Neutrophil (primary cell): Measurements from ENCODE around the gene MRC2.

Experiments
- H3K27ac ChIP-seq: fragments of 200-600 bp; sonication (generic); 2 replicates; pipeline ENCODE4 v1.5.1; 2016; ENCODE audit warnings: mild to moderate bottlenecking, moderate library complexity
- H3K27me3 ChIP-seq: fragments of 200-600 bp; sonication (generic); 2 replicates; pipeline ENCODE4 v1.6.0; 2016; ENCODE audit warnings: mild to moderate bottlenecking
- H3K36me3 ChIP-seq: fragments of 200-600 bp; sonication (generic); 2 replicates; pipeline ENCODE4 v1.5.1; 2017
- H3K4me1 ChIP-seq, 2 experiments: fragments of 200-600 bp in 1 of 2; sonication (generic) in 1 of 2; 1 replicate in 1 of 2; 2 replicates in 1 of 2; pipeline versions ENCODE4 v1.5.1 to v1.6.1; 2013 to 2016; ENCODE audit warnings: low read depth in 1 of 2, low read length in 1 of 2, mild to moderate bottlenecking in 1 of 2, moderate library complexity in 1 of 2; ENCODE audit not compliant: control insufficient read depth in 1 of 2, insufficient read depth in 1 of 2
- H3K4me3 ChIP-seq, 2 experiments: fragments of 200-600 bp in 1 of 2; sonication (generic) in 1 of 2; 1 replicate in 1 of 2; 2 replicates in 1 of 2; pipeline ENCODE4 v1.5.1; 2013 to 2016; ENCODE audit warnings: low read depth in 1 of 2, low read length in 1 of 2, mild to moderate bottlenecking in 1 of 2, moderate library complexity in 1 of 2
- H3K9me3 ChIP-seq: fragments of 200-600 bp; sonication (generic); 2 replicates; pipeline ENCODE4 v1.5.1; 2016
- TF ChIP-seq, protein P1 (sequence below): fragments of 200-600 bp; sonication (generic); IDR thresholded peaks from 2 replicates; pipeline ENCODE4 v1.5.1; 2016; ENCODE audit warnings: antibody characterized with exemption

Gene MRC2

DNA sequence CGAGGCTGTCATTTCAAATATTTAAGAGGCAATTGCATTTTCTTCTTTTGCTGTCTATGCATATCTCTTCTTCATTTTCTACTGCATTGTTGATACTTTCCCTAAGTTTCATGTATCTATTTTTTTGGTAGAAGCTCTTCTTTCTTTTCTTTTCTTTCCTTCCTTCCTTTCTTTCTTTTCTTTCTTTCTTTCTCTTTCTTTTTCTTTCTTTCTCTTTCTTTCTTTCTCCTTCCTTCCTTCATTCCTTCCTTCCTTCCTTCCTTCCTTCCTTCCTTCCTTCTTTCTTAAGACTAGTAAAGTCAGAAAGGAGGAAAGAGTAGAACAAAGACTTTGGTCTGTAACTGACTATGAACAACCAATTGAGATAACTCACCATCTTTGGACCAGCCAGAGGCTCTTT, 33.9 kb downstream of the MRC2 start:
- TF ChIP-seq, protein P1, sequence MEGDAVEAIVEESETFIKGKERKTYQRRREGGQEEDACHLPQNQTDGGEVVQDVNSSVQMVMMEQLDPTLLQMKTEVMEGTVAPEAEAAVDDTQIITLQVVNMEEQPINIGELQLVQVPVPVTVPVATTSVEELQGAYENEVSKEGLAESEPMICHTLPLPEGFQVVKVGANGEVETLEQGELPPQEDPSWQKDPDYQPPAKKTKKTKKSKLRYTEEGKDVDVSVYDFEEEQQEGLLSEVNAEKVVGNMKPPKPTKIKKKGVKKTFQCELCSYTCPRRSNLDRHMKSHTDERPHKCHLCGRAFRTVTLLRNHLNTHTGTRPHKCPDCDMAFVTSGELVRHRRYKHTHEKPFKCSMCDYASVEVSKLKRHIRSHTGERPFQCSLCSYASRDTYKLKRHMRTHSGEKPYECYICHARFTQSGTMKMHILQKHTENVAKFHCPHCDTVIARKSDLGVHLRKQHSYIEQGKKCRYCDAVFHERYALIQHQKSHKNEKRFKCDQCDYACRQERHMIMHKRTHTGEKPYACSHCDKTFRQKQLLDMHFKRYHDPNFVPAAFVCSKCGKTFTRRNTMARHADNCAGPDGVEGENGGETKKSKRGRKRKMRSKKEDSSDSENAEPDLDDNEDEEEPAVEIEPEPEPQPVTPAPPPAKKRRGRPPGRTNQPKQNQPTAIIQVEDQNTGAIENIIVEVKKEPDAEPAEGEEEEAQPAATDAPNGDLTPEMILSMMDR, result no peak
- Histone ChIP-seq H3K36me3 (no peaks in the 10 kb centered on the region), H3K4me3 (no peak overlapping the region), H3K9me3 (no peaks in the 10 kb centered on the region), H3K27me3 (no peaks in the 10 kb centered on the region), H3K27ac (no peak overlapping the region), H3K4me1 (no peaks in the 10 kb centered on the region)

DNA sequence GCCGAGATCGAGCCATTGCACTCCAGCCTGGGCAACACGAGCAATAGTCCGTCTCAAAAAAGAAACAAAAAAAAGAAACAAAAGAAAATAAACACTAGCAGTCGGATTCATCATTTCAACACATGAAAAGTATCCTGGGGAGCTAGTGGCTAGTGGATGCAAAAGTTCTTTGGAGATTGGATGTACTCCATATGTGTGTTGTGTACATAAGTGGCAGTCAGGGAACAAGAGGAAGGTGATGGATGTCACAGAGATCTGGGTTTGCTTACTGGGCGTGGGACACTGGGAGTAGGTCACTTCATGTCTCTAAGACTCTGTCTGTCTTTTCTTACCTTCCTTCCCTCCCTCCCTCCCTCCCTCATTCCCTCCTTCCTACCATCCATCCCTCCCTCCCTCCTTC, 35.4 kb downstream of the MRC2 start:
- TF ChIP-seq, protein P1, result no peak

DNA sequence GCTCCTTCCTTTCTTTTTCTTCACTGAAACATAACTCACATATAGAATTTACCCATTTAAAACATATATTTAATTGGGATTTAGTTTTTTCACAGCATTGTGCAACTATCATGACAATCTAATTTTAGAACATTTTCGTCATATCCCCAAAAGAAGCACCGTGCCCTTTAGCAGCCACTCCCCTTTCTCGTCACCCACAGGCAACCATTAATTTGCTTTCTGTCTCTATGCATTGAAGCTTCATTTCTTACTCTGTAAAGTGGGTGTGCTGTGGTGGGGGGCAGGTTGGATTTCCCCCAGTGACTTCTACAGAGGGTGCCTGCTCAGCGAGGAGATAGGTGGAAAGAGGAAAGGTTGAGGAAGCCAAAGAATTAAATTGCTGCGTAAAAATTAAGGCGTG, 35.8 kb downstream of the MRC2 start:
- Histone ChIP-seq H3K36me3 (no peaks in the 10 kb centered on the region), H3K27ac (no peak overlapping the region), H3K9me3 (no peaks in the 10 kb centered on the region), H3K4me1 (no peaks in the 10 kb centered on the region), H3K27me3 (no peaks in the 10 kb centered on the region), H3K4me3 (no peak overlapping the region)
- TF ChIP-seq, protein P1, result no peak

More for the DNA sequence above, 35.4 kb downstream of the MRC2 start:
- Histone ChIP-seq H3K36me3 (no peaks in the 10 kb centered on the region), H3K4me3 (no peak overlapping the region), H3K9me3 (no peaks in the 10 kb centered on the region), H3K4me1 (no peaks in the 10 kb centered on the region), H3K27ac (no peak overlapping the region), H3K27me3 (no peaks in the 10 kb centered on the region)

DNA sequence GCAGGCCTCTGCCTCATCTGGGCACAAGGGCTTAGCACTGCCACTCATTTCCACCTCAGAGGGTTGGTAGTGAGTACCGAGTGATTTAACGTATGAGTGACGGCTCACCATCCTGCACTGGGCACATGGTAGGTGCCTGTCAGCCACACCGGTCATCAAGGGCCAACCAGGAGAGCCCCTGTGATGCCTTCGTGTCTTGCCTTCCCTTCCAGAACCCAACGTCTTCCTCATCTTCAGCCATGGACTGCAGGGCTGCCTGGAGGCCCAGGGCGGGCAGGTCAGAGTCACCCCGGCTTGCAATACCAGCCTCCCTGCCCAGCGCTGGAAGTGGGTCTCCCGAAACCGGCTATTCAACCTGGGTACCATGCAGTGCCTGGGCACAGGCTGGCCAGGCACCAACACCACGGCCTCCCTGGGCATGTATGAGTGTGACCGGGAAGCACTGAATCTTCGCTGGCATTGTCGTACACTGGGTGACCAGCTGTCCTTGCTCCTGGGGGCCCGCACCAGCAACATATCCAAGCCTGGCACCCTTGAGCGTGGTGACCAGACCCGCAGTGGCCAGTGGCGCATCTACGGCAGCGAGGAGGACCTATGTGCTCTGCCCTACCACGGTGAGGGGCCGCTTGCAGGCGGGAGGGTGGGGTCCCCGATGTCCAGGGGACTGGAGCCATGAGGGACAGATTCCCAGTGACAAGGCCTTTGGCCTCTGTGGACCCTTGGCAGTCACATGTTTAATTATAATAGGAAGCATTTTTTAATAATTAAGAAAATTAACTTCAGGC, 37.1 kb downstream of the MRC2 start:
- H3K9me3 ChIP-seq, result no peaks in the 10 kb centered on the region
- no peaks in the 10 kb centered on the region for H3K36me3 ChIP-seq
- no peaks in the 10 kb centered on the region for H3K27me3 ChIP-seq
- TF ChIP-seq, protein P1, result no peak
- no peak overlapping the region for H3K4me3 ChIP-seq
- no peak overlapping the region for H3K27ac ChIP-seq
- H3K4me1 ChIP-seq, result no peaks in the 10 kb centered on the region

DNA sequence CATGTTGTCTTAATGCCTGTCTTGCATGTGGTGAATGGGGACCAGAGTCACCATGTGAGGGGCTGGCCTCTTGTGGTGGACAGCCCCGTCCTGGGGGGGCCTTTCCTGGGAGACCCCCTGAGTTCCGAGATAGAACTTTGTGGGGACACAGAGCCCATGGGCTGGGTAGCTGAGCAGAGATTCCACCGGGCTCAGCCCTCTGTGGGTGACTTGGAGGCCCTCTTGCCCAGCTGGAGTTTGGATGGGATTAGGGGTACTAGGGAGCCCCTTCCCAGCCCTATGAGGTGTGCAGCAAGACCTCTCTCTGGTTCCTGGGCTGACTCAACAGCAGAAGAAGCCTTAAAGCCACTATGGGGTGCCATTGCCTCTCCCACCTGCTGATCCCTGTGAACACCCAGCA, 38.1 kb downstream of the MRC2 start:
- Histone ChIP-seq H3K27ac (no peak overlapping the region), H3K9me3 (no peaks in the 10 kb centered on the region), H3K4me3 (no peak overlapping the region), H3K36me3 (no peaks in the 10 kb centered on the region), H3K27me3 (no peaks in the 10 kb centered on the region), H3K4me1 (no peaks in the 10 kb centered on the region)
- TF ChIP-seq, protein P1, result no peak
